ENCODE results near the gene TTF1. TPM values are rescaled to one million over a fixed set of nuclear protein-coding genes. Genes with fewer than 3 reads are reported as not detected.

TTF1 gene
- total RNA-seq, 1 donor = 8.3 TPM

- H3K79me2 ChIP-seq (ENCODE audit: insufficient read depth, low read length) = no peaks in the 10 kb centered on the region
- no peak overlapping the region for H3K4me2 ChIP-seq (ENCODE audit: insufficient read depth, low read length)
- DNase-seq (ENCODE audit: insufficient read length, low spot score, missing footprints) = no peak
- H3K36me3 ChIP-seq (ENCODE audit: insufficient read depth, low read length) = peaks cover 61% of the 10 kb centered on the region
- no peaks in the 10 kb centered on the region for H3K9me3 ChIP-seq (ENCODE audit: low read depth, low read length)
- TF ChIP-seq, protein P1, sequence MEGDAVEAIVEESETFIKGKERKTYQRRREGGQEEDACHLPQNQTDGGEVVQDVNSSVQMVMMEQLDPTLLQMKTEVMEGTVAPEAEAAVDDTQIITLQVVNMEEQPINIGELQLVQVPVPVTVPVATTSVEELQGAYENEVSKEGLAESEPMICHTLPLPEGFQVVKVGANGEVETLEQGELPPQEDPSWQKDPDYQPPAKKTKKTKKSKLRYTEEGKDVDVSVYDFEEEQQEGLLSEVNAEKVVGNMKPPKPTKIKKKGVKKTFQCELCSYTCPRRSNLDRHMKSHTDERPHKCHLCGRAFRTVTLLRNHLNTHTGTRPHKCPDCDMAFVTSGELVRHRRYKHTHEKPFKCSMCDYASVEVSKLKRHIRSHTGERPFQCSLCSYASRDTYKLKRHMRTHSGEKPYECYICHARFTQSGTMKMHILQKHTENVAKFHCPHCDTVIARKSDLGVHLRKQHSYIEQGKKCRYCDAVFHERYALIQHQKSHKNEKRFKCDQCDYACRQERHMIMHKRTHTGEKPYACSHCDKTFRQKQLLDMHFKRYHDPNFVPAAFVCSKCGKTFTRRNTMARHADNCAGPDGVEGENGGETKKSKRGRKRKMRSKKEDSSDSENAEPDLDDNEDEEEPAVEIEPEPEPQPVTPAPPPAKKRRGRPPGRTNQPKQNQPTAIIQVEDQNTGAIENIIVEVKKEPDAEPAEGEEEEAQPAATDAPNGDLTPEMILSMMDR (IDR thresholded peaks at IDR 0.05; ENCODE audit: extremely low read depth, low read depth, low read length) = no peak
- no peak overlapping the region for H3K27ac ChIP-seq (ENCODE audit: low read depth, low read length)
- H3K4me3 ChIP-seq (ENCODE audit: insufficient read depth, low read length) = no peak overlapping the region
- H2AFZ ChIP-seq (ENCODE audit: low read length) = no peak overlapping the region
- no peaks in the 10 kb centered on the region for H3K27me3 ChIP-seq (ENCODE audit: insufficient read depth, low read length)
- no peaks in the 10 kb centered on the region for H4K20me1 ChIP-seq (ENCODE audit: insufficient read depth, low read length)
- H3K4me1 ChIP-seq (ENCODE audit: insufficient read depth, low read length) = no peaks in the 10 kb centered on the region
Measured at GRCh38 chr9:132391449-132391848, 15.2 kb downstream of the TTF1 start.

- Histone ChIP-seq H3K4me2 (ENCODE audit: insufficient read depth, low read length) (no peak overlapping the region), H3K36me3 (ENCODE audit: insufficient read depth, low read length) (peaks cover 59% of the 10 kb centered on the region), H3K4me3 (ENCODE audit: insufficient read depth, low read length) (no peak overlapping the region), H3K4me1 (ENCODE audit: insufficient read depth, low read length) (no peaks in the 10 kb centered on the region), H3K9me3 (ENCODE audit: low read depth, low read length) (no peaks in the 10 kb centered on the region), H4K20me1 (ENCODE audit: insufficient read depth, low read length) (no peaks in the 10 kb centered on the region), H2AFZ (ENCODE audit: low read length) (no peak overlapping the region), H3K79me2 (ENCODE audit: insufficient read depth, low read length) (no peaks in the 10 kb centered on the region), H3K27me3 (ENCODE audit: insufficient read depth, low read length) (no peaks in the 10 kb centered on the region), H3K27ac (ENCODE audit: low read depth, low read length) (no peak overlapping the region)
- TF ChIP-seq, protein P1 (IDR thresholded peaks at IDR 0.05; ENCODE audit: extremely low read depth, low read depth, low read length) = no peak
- DNase-seq (ENCODE audit: insufficient read length, low spot score, missing footprints) = no peak
Measured at GRCh38 chr9:132390966-132391365, 15.7 kb downstream of the TTF1 start.

- TF ChIP-seq, protein P1 (IDR thresholded peaks at IDR 0.05; ENCODE audit: extremely low read depth, low read depth, low read length) = no peak
- Histone ChIP-seq H3K4me2 (ENCODE audit: insufficient read depth, low read length) (no peak overlapping the region), H3K79me2 (ENCODE audit: insufficient read depth, low read length) (no peaks in the 10 kb centered on the region), H3K27me3 (ENCODE audit: insufficient read depth, low read length) (no peaks in the 10 kb centered on the region), H4K20me1 (ENCODE audit: insufficient read depth, low read length) (no peaks in the 10 kb centered on the region), H2AFZ (ENCODE audit: low read length) (no peak overlapping the region), H3K36me3 (ENCODE audit: insufficient read depth, low read length) (peaks cover 71% of the 10 kb centered on the region), H3K4me1 (ENCODE audit: insufficient read depth, low read length) (no peaks in the 10 kb centered on the region), H3K9me3 (ENCODE audit: low read depth, low read length) (no peaks in the 10 kb centered on the region), H3K27ac (ENCODE audit: low read depth, low read length) (no peak overlapping the region), H3K4me3 (ENCODE audit: insufficient read depth, low read length) (no peak overlapping the region)
- peak; percentile 80 for DNase-seq (ENCODE audit: insufficient read length, low spot score, missing footprints)
Measured at GRCh38 chr9:132387133-132387532, 19.5 kb downstream of the TTF1 start.

GRCh38 chr9:132384376-132384775 is 22.3 kb downstream of the TTF1 start:
- TF ChIP-seq, protein P1 (IDR thresholded peaks at IDR 0.05; ENCODE audit: extremely low read depth, low read depth, low read length) = no peak
- Histone ChIP-seq H3K36me3 (ENCODE audit: insufficient read depth, low read length) (peaks cover 45% of the 10 kb centered on the region), H3K27me3 (ENCODE audit: insufficient read depth, low read length) (no peaks in the 10 kb centered on the region), H3K4me2 (ENCODE audit: insufficient read depth, low read length) (no peak overlapping the region), H3K79me2 (ENCODE audit: insufficient read depth, low read length) (no peaks in the 10 kb centered on the region), H3K4me3 (ENCODE audit: insufficient read depth, low read length) (no peak overlapping the region), H2AFZ (ENCODE audit: low read length) (no peak overlapping the region), H4K20me1 (ENCODE audit: insufficient read depth, low read length) (no peaks in the 10 kb centered on the region), H3K4me1 (ENCODE audit: insufficient read depth, low read length) (no peaks in the 10 kb centered on the region), H3K9me3 (ENCODE audit: low read depth, low read length) (no peaks in the 10 kb centered on the region), H3K27ac (ENCODE audit: low read depth, low read length) (no peak overlapping the region)
- no peak for DNase-seq (ENCODE audit: insufficient read length, low spot score, missing footprints)

Data from osteoblast (primary cell).